ENCODE results near the gene ANKRD34B.

DNA sequence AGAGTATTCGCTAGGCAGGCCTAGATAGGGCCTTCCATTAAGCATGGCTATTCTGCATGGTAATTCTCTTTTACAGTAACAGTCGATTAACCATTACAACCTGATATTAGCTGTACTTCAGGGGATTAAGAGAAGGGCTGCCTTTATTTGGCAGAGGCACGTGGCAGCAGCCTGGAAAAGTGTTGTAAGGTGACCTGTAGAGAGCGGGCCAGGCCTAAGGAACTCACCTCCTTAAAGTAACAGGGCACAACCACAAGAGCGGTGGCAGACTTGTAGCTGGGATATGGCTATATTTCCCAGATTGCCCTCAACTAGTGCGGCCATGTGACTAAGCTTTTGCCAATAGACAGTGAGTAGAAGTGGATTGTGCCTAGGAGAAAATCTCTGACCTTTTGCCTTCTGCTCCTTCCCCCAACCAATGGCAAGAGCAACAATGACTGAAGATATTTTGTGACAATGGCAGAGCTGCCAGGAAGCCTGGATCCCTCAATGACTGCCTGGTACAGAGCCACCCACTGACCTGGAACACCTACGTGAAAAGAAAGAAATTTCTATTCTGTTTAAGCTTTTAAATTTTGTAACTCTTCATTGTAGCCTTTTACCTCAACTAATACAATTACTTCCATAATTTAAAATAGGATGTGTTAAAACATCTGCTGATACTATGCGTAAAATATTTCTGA is 18.9 kb upstream of the ANKRD34B start:
- TF ChIP-seq CTCF (IDR thresholded peaks at IDR 0.05) (no peak), POLR2A (IDR thresholded peaks at IDR 0.05) (no peak)

Data from adrenal gland (tissue), 5 donors.